RPMI8226 (cell line): ENCODE measurements around the gene ZNF560.
A peak's percentile ranks its signal among the peaks of the same experiment; 100 is the strongest.

Source experiments
- DNase-seq: peaks from one replicate; pipeline ENCODE4 v3.0.0-alpha.2; 2015

Gene ZNF560

GRCh38 chr19:9435279-9436268, 62.8 kb downstream of the ZNF560 start, which contains the start of gene ZNF266:
TSS of gene ZNF266 (minus strand) at chr19:9435573. CDS start at chr19:9420089, 15,484 bp downstream.
- peak; percentile 95 for DNase-seq

- peak; percentile 15 for DNase-seq
Observed at GRCh38 chr19:9431475-9431874, 66.9 kb downstream of the ZNF560 start.

DNA sequence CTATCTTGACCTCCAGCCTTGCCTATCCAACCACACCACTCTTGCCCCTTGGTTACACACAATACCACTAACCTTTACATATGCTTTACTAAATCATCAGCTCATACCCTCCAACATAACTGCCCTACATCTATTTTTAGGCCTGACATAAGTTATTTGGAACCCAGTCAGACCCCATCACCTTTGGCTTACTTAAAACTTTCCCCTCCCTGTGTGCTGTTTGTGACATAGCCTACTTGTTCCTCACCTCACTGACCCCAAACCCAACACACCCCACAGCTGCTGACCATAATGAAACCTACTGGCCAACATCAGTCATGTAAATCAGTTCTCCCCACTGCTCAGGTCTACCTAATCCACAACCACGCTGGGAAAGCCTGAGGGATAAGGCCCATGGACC, 68.0 kb downstream of the ZNF560 start:
- DNase-seq: no peak

- DNase-seq: no peak
Observed at GRCh38 chr19:9427941-9428340, 70.5 kb downstream of the ZNF560 start.
